ENCODE measurements around the gene ZNF614. TPM values are rescaled to one million over a fixed set of nuclear protein-coding genes. Genes with fewer than 3 reads are reported as not detected.

Gene ZNF614
- total RNA-seq, 1 donor = 17.4 TPM

- peaks cover 95% of the 10 kb centered on the region for H3K9me3 ChIP-seq (ENCODE audit: low read depth, low read length)
- no peak overlapping the region for H3K4me3 ChIP-seq (ENCODE audit: low read length)
Measured at GRCh38 chr19:51971624-51972023, 56.6 kb downstream of the ZNF614 start.

DNA sequence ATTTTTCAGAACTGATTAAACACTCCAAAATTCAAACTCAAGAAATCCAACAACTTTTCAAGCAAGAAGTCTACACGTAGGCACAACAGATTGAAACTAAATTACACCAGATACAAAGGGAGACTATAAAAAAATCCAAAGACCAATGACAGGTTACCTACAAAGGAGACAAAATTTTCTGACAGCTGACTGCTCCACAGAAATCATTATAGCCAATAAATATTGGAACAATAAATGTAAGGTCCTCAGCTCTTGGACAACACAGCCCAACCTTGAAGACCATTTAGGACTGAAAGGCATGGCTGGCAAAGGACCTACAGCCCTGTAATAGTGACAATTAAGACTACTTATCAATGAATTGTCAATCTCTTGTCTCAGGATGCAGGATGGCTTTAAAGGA is 57.5 kb downstream of the ZNF614 start:
- Histone ChIP-seq H3K4me3 (ENCODE audit: low read length) (no peak overlapping the region), H3K9me3 (ENCODE audit: low read depth, low read length) (peaks cover 95% of the 10 kb centered on the region), H3K4me1 (ENCODE audit: insufficient read depth, low read length) (no peaks in the 10 kb centered on the region), H3K27me3 (ENCODE audit: insufficient read depth, low read length) (no peaks in the 10 kb centered on the region)

More at GRCh38 chr19:51971624-51972023, 56.6 kb downstream of the ZNF614 start:
- Histone ChIP-seq H3K4me1 (ENCODE audit: insufficient read depth, low read length) (no peaks in the 10 kb centered on the region), H3K27me3 (ENCODE audit: insufficient read depth, low read length) (no peaks in the 10 kb centered on the region)

DNA sequence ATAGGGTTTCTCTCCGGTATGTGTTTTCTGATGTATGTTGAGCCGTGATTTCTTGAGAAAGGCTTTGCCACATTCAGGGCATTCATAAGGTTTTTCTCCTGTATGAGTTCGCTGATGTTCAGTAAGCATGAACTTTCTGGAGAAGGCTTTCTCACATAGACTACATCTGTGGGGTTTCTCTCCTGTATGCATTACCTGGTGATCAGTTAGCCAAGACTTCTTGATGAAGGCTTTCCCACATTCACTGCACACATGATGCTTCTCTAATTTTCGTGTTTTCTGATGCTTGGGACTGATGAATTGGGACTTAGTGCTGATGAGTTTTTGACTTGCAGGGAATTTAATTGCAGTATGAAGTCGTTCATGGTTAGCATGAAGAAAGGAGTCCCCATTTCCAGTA is 62.6 kb downstream of the ZNF614 start:
- Histone ChIP-seq H3K9me3 (ENCODE audit: low read depth, low read length) (peaks cover 95% of the 10 kb centered on the region), H3K27me3 (ENCODE audit: insufficient read depth, low read length) (no peaks in the 10 kb centered on the region), H3K4me1 (ENCODE audit: insufficient read depth, low read length) (no peaks in the 10 kb centered on the region), H3K4me3 (ENCODE audit: low read length) (no peak overlapping the region)

Other genes starting within 250 kb of the ZNF614 start
- gene FPR3, start 233.2 kb downstream of the ZNF614 start, total RNA-seq = 2.2 TPM
- gene ZNF577, start 140.4 kb downstream of the ZNF614 start, total RNA-seq = 8.6 TPM
- 18.3 TPM for gene ZNF649, start 123.4 kb downstream of the ZNF614 start, total RNA-seq
- 0.84 TPM for gene ZNF613, start 100.9 kb downstream of the ZNF614 start, total RNA-seq
- 34.5 TPM for gene ZNF350, start 41.5 kb downstream of the ZNF614 start, total RNA-seq
- gene ZNF615, start 20.2 kb downstream of the ZNF614 start, total RNA-seq = 16.1 TPM
- 15.7 TPM for gene ZNF432, start 20.5 kb upstream of the ZNF614 start, total RNA-seq
- gene ZNF841, start 67.4 kb upstream of the ZNF614 start, total RNA-seq = 19.6 TPM
- 1.2 TPM for gene ZNF616, start 111.6 kb upstream of the ZNF614 start, total RNA-seq
- 12.3 TPM for gene ZNF836, start 143.2 kb upstream of the ZNF614 start, total RNA-seq
- gene PPP2R1A, start 161.7 kb upstream of the ZNF614 start, total RNA-seq = 79.1 TPM
- 53.9 TPM for gene ZNF766, start 241.2 kb upstream of the ZNF614 start, total RNA-seq